ENCODE measurements around the gene PCBP1. TPM values are rescaled to one million over a fixed set of nuclear protein-coding genes. Genes with fewer than 3 reads are reported as not detected.
"Not testable (repeated sequence)": the region's sequence is repeated elsewhere in the genome, so short reads cannot be mapped to it uniquely, and the experiment has no call there.

PCBP1 gene
- total and polyA plus RNA-seq, 7 donors, result 423 to 746 (median 530) TPM

DNA sequence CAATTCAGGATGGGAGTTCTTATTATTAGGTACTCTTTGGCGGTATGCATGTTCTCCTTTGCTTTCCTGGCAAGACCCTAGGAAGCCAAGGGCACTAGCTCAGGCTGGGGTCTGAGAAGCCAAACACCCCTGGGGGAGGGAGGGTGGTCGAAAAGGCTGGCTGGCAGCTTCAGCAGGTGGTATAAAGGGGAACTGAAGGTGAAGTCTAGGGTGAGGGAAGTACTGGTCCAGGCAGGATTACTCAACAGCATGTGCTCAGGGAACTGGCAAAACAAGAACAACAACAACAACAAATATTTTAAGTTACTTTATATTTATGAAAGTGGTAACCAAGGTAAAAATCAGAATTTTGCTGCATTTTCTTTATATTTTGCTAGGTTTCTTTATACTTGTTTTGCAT lies 40.7 kb upstream of the PCBP1 start:
- Histone ChIP-seq H3K27me3 (ENCODE audit: insufficient read depth in 3 of 3, low read length in 2 of 3) (no peaks in the 10 kb centered on the region), H3K36me3 (ENCODE audit: insufficient read depth in 1 of 2, low read depth in 1 of 2) (peaks cover 0 to 56% of the 10 kb centered on the region in 2 donors), H3K9me3 (no peaks in the 10 kb centered on the region), H3K4me1 (peaks cover 19% of the 10 kb centered on the region), H3K27ac (peak overlapping the region; percentile 42), H3K4me3 (no peak overlapping the region)
- ATAC-seq (peak in 2 of 4 donors; percentile 26 to 67), DNase-seq (no peak)
- 18 to 29% (median 25%) methylated on average over 2 of the region's 2 CpGs for WGBS, 3 donors
- intact Hi-C loops (cut with DNase I), result no loop called here
- no peak for TF ChIP-seq CTCF (IDR thresholded peaks at IDR 0.05)

DNA sequence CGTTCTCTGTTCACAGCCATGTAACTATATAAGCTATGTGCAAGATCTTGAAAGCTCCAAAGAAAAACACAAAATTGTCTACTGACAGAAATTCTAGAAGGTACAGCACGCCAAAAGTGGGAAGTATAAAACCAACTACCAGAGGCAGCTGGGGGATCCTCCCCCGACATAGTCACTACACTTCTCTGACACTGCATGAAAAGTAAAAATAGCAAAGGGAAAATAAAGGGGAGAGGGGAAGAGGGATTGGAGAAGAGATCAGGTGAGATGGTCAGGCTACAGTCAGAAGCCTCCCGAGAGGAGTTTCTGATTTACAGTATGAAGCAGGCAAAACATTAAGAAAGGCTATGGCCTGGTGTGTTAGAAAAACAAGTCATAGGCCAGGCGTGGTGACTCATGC lies 39.8 kb upstream of the PCBP1 start:
- 87 to 93% (median 91%) methylated on average over 5 of the region's 5 CpGs for WGBS, 3 donors
- H3K36me3 ChIP-seq (ENCODE audit: insufficient read depth in 1 of 2, low read depth in 1 of 2), result peaks cover 0 to 65% of the 10 kb centered on the region in 2 donors
- peak overlapping the region; percentile 42 for H3K27ac ChIP-seq
- peaks cover 19% of the 10 kb centered on the region for H3K4me1 ChIP-seq
- ATAC-seq, result no peak
- intact Hi-C loops (cut with DNase I), result no loop called here
- DNase-seq, result no peak
- no peak for TF ChIP-seq CTCF (IDR thresholded peaks at IDR 0.05)
- H3K4me3 ChIP-seq, result no peak overlapping the region
- no peaks in the 10 kb centered on the region for H3K27me3 ChIP-seq (ENCODE audit: insufficient read depth in 3 of 3, low read length in 2 of 3)
- H3K9me3 ChIP-seq, result no peaks in the 10 kb centered on the region

DNA sequence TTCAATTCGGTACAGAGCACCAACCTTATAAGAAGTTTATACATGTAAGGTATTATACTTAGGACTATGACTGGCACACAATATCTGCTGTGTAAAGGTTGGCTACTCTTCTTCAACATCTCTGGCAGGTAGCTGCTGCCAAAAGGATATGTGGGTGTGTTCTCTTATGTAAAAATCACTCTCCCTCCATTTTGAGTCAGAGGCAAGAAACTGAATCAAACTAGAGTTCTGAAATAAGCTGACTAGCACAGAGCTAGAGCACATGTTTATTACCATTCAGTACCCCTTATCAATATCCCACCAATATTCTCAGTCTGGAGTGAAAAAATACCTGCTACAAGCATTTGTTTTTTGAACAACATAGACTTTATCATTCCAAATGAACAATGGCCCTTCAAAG lies 38.0 kb upstream of the PCBP1 start:
- WGBS, 3 donors, result 88 to 94% (median 90%) methylated on average over 1 of the region's 1 CpG
- ATAC-seq (no peak), DNase-seq (no peak)
- peaks cover 0 to 81% of the 10 kb centered on the region in 2 donors for H3K36me3 ChIP-seq (ENCODE audit: insufficient read depth in 1 of 2, low read depth in 1 of 2)
- H3K27ac ChIP-seq, result no peak overlapping the region
- no peaks in the 10 kb centered on the region for H3K9me3 ChIP-seq
- no peak for TF ChIP-seq CTCF (IDR thresholded peaks at IDR 0.05)
- H3K27me3 ChIP-seq (ENCODE audit: insufficient read depth in 3 of 3, low read length in 2 of 3), result no peaks in the 10 kb centered on the region
- intact Hi-C loops (cut with DNase I), result no loop called here
- H3K4me1 ChIP-seq, result peaks cover 19% of the 10 kb centered on the region
- H3K4me3 ChIP-seq, result no peak overlapping the region

DNA sequence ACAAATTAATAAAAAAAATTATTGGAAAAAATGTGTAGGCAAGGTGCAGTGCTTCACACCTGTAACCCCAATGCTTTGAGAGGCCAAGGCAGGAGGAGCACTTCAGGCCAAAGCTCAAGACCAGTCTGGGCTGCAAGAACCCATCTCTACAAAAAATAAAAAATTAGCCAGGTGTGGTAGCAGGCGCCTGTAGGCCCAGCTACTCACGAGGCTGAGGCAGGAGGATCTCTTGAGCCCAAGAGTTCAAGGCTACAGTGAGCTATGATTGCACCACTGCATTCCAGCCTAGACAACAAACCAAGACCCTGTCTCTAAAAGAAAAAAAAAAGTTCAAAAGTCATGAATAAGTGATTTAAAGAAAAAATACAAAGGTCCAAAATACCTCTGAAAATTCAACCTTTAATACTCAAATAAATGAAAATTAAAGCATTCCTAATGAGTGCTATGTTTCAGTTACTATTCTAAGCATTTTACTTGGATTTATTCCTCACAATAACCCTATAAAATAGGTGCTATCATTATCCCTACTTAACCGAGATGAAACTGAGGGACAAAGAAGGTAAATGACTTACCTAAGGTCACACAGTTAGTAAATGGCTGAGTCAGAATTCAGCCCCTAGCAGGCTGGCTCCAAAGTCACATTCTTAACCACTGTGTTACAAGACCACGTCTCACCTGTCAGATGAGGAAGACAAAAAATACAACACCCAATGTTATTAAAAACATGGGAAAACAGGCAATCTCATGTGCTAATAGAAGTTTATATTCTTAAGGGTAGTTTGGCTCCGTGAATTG lies 36.4 kb upstream of the PCBP1 start:
- DNase-seq, result no peak
- WGBS, 3 donors, result 80 to 88% (median 82%) methylated on average over 5 of the region's 5 CpGs
- Histone ChIP-seq H3K36me3 (ENCODE audit: insufficient read depth in 1 of 2, low read depth in 1 of 2) (peaks cover 0 to 92% of the 10 kb centered on the region in 2 donors), H3K4me1 (peaks cover 10% of the 10 kb centered on the region), H3K9me3 (no peaks in the 10 kb centered on the region), H3K27ac (no peak overlapping the region), H3K27me3 (ENCODE audit: insufficient read depth in 3 of 3, low read length in 2 of 3) (no peaks in the 10 kb centered on the region), H3K4me3 (no peak overlapping the region)
- ATAC-seq, result no peak
- intact Hi-C loops (cut with DNase I), result no loop called here
- no peak for TF ChIP-seq CTCF (IDR thresholded peaks at IDR 0.05)

- H3K9me3 ChIP-seq; H3K27ac ChIP-seq; ATAC-seq; H3K4me1 ChIP-seq; intact Hi-C loops (cut with DNase I); H3K4me3 ChIP-seq; H3K27me3 ChIP-seq (ENCODE audit: insufficient read depth in 3 of 3, low read length in 2 of 3); DNase-seq: not testable (repeated sequence)
- H3K36me3 ChIP-seq (ENCODE audit: insufficient read depth in 1 of 2, low read depth in 1 of 2), result peaks cover 0 to 88% of the 10 kb centered on the region in 2 donors
- 84 to 99% (median 99%) methylated on average over 4 of the region's 4 CpGs for WGBS, 3 donors
Measured at GRCh38 chr2:70055259-70055658, 32.0 kb upstream of the PCBP1 start.

Data from psoas muscle (tissue), 8 donors.